Body of pancreas (tissue), 4 donors: ENCODE measurements around the gene CAMTA1. TPM values are rescaled to one million over a fixed set of nuclear protein-coding genes. Genes with fewer than 3 reads are reported as not detected.

Source experiments
- ATAC-seq: fragments of 150-250 bp; one replicate; pipeline ENCODE4 v1.9.1; 2016
- DNase-seq, 4 donors: peaks; one replicate each; pipeline ENCODE4 v3.0.0-alpha.2; 2019
- H3K27ac ChIP-seq, 4 donors: fragments of 200-600 bp; sonication (generic); 1 replicate in 3 of 4; 2 replicates in 1 of 4; pipeline versions ENCODE4 v1.5.1 to v1.6.1; 2016 to 2019; ENCODE audit warnings: mild to moderate bottlenecking in 1 of 4, mixed read lengths in 1 of 4, moderate library complexity in 1 of 4
- H3K27me3 ChIP-seq, 2 donors: fragments of 200-600 bp; sonication (generic); one replicate each; pipeline ENCODE4 v1.6.0; 2016; ENCODE audit warnings: mild to moderate bottlenecking in 1 of 2
- H3K36me3 ChIP-seq, 2 donors: fragments of 200-600 bp; sonication (generic); replicated peaks in 1 of 2; 2 replicates each; pipeline ENCODE4 v1.5.1; 2016; ENCODE audit warnings: low read depth in 2 of 2; ENCODE audit not compliant: insufficient read depth in 1 of 2
- H3K4me1 ChIP-seq: fragments of 200-600 bp; sonication (generic); one replicate; pipeline ENCODE4 v1.6.0; 2016
- H3K4me3 ChIP-seq, 2 donors: fragments of 200-600 bp; sonication (generic); 1 replicate in 1 of 2; 2 replicates in 1 of 2; pipeline ENCODE4 v1.5.1; 2016 to 2019
- H3K9me3 ChIP-seq, 3 donors: fragments of 200-600 bp; sonication (generic); 1 replicate in 2 of 3; 2 replicates in 1 of 3; pipeline ENCODE4 v1.5.1; 2016
- POLR2A ChIP-seq, 3 donors: fragments of 450-650 bp; IDR thresholded peaks; one replicate each; pipeline ENCODE4 v1.6.1; 2016; ENCODE audit warnings: antibody characterized with exemption in 3 of 3, mild to moderate bottlenecking in 2 of 3
- WGBS, 2 donors: methylation state at CpG; one replicate each; pipeline ENCODE4 v1.1.5; 2017; 5-methylcytosine and 5-hydroxymethylcytosine counted together
- intact Hi-C: fragments of 100-400 bp; cut with DNase I; formaldehyde crosslinking; loops from one replicate; pipeline ENCODE4 v1.15.1; 2023
- total RNA-seq, 2 donors: library from RNA; depleted of rRNA; stranded (reverse); fragments of >200 nt; gene quantifications; one replicate each; pipeline ENCODE4 v1.1.0, GENCODE V29; 2016
- TF ChIP-seq, protein P1 (sequence below), 7 experiments: fragments of 450-650 bp in 4 of 7; fragments of 200-600 bp in 3 of 7; sonication (generic) in 3 of 7; IDR thresholded peaks; one replicate each; pipeline ENCODE4 v1.5.1; 2016 to 2019; ENCODE audit warnings: antibody characterized with exemption in 7 of 7

Gene CAMTA1
- total RNA-seq, 2 donors from 2014 or later = 36.3 to 59.7 TPM

GRCh38 chr1:7767176-7767575, 981.9 kb downstream of the CAMTA1 start:
- intact Hi-C loops = no loop called here
- DNase-seq (no peak), ATAC-seq (no peak)
- Histone ChIP-seq H3K4me1 (peaks cover 9% of the 10 kb centered on the region), H3K36me3 (no peaks in the 10 kb centered on the region), H3K4me3 (no peak overlapping the region), H3K9me3 (no peaks in the 10 kb centered on the region), H3K27ac (no peak overlapping the region), H3K27me3 (no peaks in the 10 kb centered on the region)
- TF ChIP-seq, protein P1, sequence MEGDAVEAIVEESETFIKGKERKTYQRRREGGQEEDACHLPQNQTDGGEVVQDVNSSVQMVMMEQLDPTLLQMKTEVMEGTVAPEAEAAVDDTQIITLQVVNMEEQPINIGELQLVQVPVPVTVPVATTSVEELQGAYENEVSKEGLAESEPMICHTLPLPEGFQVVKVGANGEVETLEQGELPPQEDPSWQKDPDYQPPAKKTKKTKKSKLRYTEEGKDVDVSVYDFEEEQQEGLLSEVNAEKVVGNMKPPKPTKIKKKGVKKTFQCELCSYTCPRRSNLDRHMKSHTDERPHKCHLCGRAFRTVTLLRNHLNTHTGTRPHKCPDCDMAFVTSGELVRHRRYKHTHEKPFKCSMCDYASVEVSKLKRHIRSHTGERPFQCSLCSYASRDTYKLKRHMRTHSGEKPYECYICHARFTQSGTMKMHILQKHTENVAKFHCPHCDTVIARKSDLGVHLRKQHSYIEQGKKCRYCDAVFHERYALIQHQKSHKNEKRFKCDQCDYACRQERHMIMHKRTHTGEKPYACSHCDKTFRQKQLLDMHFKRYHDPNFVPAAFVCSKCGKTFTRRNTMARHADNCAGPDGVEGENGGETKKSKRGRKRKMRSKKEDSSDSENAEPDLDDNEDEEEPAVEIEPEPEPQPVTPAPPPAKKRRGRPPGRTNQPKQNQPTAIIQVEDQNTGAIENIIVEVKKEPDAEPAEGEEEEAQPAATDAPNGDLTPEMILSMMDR (IDR thresholded peaks at IDR 0.05) = no peak
- no peak for TF ChIP-seq POLR2A (IDR thresholded peaks at IDR 0.05)
- WGBS, 2 donors = 47 to 61% methylated on average over 4 of the region's 4 CpGs

- ATAC-seq (no peak), DNase-seq (no peak)
- Histone ChIP-seq H3K9me3 (no peaks in the 10 kb centered on the region), H3K4me1 (peaks cover 17% of the 10 kb centered on the region), H3K4me3 (no peak overlapping the region), H3K36me3 (no peaks in the 10 kb centered on the region), H3K27ac (no peak overlapping the region), H3K27me3 (no peaks in the 10 kb centered on the region)
- intact Hi-C loops = no loop called here
- TF ChIP-seq, protein P1 (IDR thresholded peaks at IDR 0.05) = no peak
- no peak for TF ChIP-seq POLR2A (IDR thresholded peaks at IDR 0.05)
- WGBS, 2 donors = 55 to 60% methylated on average over 2 of the region's 2 CpGs
Observed at GRCh38 chr1:7768583-7768982, 983.3 kb downstream of the CAMTA1 start.

DNA sequence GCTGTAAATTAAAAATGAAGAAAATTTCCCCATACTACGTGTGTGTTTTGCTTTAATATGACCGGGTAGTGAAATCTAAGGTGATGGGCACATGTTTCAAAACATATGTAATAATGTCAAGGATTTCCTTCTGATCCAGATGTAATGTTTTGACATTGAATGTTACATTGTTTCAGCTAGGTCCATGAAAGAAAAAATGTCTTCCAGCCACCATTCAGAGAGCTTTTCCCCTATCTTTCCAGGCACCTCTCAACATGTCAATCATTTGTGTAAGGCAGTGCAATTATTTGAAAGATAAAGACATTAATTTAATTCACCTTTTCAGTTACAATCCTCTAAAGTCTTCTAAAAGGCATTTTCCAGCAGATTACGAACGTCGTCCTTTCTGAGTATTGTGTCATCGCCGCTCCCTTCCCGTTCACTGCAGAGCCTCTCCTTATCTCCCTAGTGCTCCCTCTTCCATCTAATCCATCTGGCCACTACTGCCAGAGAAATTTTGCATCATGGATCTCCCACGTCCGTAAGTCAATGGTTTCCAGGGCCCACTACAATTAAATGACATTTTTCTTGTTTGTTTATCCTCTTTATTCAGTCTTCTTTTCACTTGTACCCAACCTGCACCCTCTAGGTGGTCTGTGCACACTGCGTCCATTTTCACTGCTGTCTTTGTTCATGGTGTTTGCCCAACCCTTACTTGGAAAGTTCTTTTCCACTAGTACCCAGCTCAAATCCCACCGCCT, 984.6 kb downstream of the CAMTA1 start:
- H3K27ac ChIP-seq = no peak overlapping the region
- no peak for TF ChIP-seq POLR2A (IDR thresholded peaks at IDR 0.05)
- TF ChIP-seq, protein P1 (IDR thresholded peaks at IDR 0.05) = no peak
- H3K36me3 ChIP-seq = no peaks in the 10 kb centered on the region
- DNase-seq (no peak), ATAC-seq (no peak)
- H3K9me3 ChIP-seq = no peaks in the 10 kb centered on the region
- 83 to 86% methylated on average over 12 of the region's 12 CpGs for WGBS, 2 donors
- intact Hi-C loops = no loop called here
- H3K27me3 ChIP-seq = no peaks in the 10 kb centered on the region
- H3K4me3 ChIP-seq = no peak overlapping the region
- H3K4me1 ChIP-seq = peaks cover 17% of the 10 kb centered on the region

DNA sequence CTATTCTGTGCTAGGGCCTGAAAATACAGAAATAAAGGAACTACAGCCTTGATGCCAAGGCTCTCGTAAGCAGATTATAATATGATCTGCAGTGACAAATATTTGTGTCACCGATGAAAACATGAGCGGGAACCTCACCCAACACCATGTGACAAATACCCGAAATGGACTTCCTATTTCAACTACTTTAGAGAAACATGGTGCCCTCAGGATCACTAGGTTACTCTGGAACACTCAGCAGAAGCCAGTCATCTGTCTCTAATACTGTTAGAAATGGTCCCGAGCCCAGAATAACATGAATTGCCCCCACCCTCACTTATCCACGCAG, 985.4 kb downstream of the CAMTA1 start:
- DNase-seq = peak in 2 of 4 donors; percentile 8 to 22
- Histone ChIP-seq H3K36me3 (no peaks in the 10 kb centered on the region), H3K9me3 (no peaks in the 10 kb centered on the region), H3K27ac (peak overlapping the region; percentile 71 to 96 (median 88)), H3K4me1 (peaks cover 17% of the 10 kb centered on the region), H3K27me3 (no peaks in the 10 kb centered on the region), H3K4me3 (peak overlapping the region; percentile 86 to 90)
- intact Hi-C loops = no loop called here
- TF ChIP-seq POLR2A (IDR thresholded peaks at IDR 0.05) = no peak
- TF ChIP-seq, protein P1 (IDR thresholded peaks at IDR 0.05) = no peak
- ATAC-seq = peak; percentile 12
- 2 to 3% methylated on average over 5 to 6 of the region's 6 CpGs for WGBS, 2 donors
